ENCODE data around the gene WNT7B. TPM values are rescaled to one million over a fixed set of nuclear protein-coding genes. Genes with fewer than 3 reads are reported as not detected.

The WNT7B gene
- total RNA-seq, 2 experiments from 2014 or later = not detected

DNA sequence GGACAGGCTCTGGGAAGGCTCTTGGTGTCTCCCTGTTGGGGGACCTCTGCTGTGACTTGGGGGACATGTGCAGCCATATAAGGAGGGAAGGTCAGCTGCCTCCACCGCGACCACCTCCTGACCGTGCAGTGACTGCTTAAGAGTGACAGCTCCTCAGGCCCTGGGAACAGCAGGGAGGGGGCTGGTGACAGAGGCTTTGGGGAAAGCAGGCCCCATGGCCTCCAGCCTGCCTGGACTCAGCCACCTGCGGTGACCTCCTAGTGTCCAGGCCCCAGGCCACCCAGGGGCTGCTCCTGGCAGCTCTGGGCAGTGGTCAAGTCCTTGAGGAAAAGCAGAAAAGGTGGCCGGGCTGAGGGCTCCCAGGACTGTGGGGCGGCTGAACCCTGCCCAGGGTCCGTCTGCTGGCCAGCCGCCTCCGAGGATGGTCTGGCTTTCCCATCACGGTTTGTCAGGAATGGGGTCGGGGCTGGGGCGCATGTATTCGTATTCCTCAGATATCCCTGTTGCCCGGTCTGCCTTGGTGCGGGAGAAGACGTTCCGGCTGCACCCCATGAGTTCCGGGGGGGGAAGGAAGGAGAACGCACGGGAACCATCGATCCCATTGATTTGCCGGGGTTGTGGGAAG lies 96.8 kb downstream of the WNT7B start:
- POLR2A ChIA-PET = no interaction called here
- no peak overlapping the region for H3K27ac ChIP-seq (ENCODE audit: low read depth in 1 of 2, low read length in 2 of 2)
- Mint-ChIP-seq H3K27me3 (peaks cover 48% of the 10 kb centered on the region), H3K9me3 (no peaks in the 10 kb centered on the region), H3K4me3 (no peak overlapping the region), H3K36me3 (ENCODE audit: low read depth) (no peaks in the 10 kb centered on the region), H3K27ac (no peak overlapping the region), H3K4me1 (ENCODE audit: low read depth) (no peaks in the 10 kb centered on the region)
- intact Hi-C loops (cut with DNase I, micrococcal nuclease) = no loop called here
- peaks cover 41 to 46% of the 10 kb centered on the region in 2 experiments for H3K27me3 ChIP-seq (ENCODE audit: control insufficient read depth in 1 of 2, insufficient read depth in 2 of 2, low read length in 2 of 2)
- CTCF ChIA-PET = no interaction called here
- no peaks in the 10 kb centered on the region for H3K4me1 ChIP-seq (ENCODE audit: insufficient read depth, low read length)
- H3K9me3 ChIP-seq (ENCODE audit: control insufficient read depth in 1 of 2, insufficient read depth in 1 of 2, low read length in 2 of 2) = peaks cover 0 to 29% of the 10 kb centered on the region in 2 experiments
- TF ChIP-seq, protein P1, sequence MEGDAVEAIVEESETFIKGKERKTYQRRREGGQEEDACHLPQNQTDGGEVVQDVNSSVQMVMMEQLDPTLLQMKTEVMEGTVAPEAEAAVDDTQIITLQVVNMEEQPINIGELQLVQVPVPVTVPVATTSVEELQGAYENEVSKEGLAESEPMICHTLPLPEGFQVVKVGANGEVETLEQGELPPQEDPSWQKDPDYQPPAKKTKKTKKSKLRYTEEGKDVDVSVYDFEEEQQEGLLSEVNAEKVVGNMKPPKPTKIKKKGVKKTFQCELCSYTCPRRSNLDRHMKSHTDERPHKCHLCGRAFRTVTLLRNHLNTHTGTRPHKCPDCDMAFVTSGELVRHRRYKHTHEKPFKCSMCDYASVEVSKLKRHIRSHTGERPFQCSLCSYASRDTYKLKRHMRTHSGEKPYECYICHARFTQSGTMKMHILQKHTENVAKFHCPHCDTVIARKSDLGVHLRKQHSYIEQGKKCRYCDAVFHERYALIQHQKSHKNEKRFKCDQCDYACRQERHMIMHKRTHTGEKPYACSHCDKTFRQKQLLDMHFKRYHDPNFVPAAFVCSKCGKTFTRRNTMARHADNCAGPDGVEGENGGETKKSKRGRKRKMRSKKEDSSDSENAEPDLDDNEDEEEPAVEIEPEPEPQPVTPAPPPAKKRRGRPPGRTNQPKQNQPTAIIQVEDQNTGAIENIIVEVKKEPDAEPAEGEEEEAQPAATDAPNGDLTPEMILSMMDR (IDR thresholded peaks at IDR 0.05) = no peak
- no peak for ATAC-seq (ENCODE audit: poor library complexity)
- H3K36me3 ChIP-seq (ENCODE audit: insufficient read depth, low read length) = no peaks in the 10 kb centered on the region
- DNase-seq = no peak
- no peak overlapping the region for H3K4me3 ChIP-seq (ENCODE audit: low read length)

DNA sequence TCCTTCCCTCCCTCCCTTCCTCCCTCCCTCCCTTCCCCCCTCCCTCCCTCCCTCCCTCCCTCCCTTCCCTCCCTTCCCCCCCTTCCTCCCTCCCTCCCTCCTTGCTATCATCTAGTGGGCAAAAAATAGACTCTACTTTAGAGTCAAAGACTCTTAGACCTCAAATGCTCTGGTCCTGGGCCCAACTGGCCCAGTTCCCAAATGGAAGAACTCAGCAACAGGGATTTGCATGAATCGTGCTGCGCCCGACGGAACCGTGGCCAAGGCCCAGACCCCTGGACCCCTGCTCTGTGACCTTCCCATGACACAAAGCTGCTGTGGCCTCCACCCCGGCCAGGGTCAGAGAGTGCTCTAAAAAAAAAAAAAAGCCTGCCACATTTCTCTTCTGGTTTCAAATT lies 97.4 kb downstream of the WNT7B start:
- H3K27me3 Mint-ChIP-seq = peaks cover 51% of the 10 kb centered on the region

DNA sequence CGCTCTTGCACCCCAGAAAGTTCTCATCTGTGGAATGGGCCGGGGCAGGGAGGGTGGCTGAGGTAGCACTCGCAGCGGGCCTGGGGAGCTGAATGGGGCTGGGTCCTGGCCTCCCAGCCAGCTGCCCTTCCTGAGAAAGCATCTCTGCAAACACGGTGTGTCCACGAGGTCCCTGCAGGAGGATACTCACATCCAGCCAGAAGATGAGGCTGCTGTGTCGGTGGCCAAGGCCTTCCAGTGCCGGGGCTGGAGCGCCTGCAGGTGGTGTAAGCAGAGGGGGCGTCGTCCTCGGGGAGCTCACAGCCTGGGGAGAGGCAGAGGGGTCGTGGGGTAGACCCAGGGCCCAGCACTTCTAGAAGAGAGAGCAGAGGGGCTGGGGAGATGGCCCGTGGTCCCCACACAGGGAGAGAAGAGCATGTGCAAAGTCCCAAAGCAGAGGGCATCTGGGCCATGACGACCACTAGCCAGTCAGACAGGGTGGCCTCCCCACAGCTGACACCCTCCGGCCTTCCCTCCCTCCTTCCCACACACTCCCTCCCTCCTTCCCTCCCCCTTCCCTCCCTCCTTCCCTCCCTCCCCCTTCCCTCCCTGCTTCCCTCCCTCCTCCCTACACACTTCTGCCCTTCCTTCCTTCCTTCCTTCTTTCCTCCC lies 97.9 kb downstream of the WNT7B start:
- no peak overlapping the region for H3K4me3 Mint-ChIP-seq
- Histone ChIP-seq H3K4me1 (ENCODE audit: insufficient read depth, low read length) (no peaks in the 10 kb centered on the region), H3K36me3 (ENCODE audit: insufficient read depth, low read length) (no peaks in the 10 kb centered on the region), H3K4me3 (ENCODE audit: low read length) (no peak overlapping the region), H3K27ac (ENCODE audit: low read depth in 1 of 2, low read length in 2 of 2) (no peak overlapping the region), H3K9me3 (ENCODE audit: control insufficient read depth in 1 of 2, insufficient read depth in 1 of 2, low read length in 2 of 2) (peaks cover 0 to 29% of the 10 kb centered on the region in 2 experiments), H3K27me3 (ENCODE audit: control insufficient read depth in 1 of 2, insufficient read depth in 2 of 2, low read length in 2 of 2) (peaks cover 39 to 44% of the 10 kb centered on the region in 2 experiments)
- TF ChIP-seq, protein P1 (IDR thresholded peaks at IDR 0.05) = no peak
- H3K27me3 Mint-ChIP-seq = peaks cover 51% of the 10 kb centered on the region
- no peak for ATAC-seq (ENCODE audit: poor library complexity)
- no peak overlapping the region for H3K27ac Mint-ChIP-seq
- CTCF ChIA-PET = no interaction called here
- no peaks in the 10 kb centered on the region for H3K9me3 Mint-ChIP-seq
- intact Hi-C loops (cut with DNase I, micrococcal nuclease) = no loop called here
- H3K4me1 Mint-ChIP-seq (ENCODE audit: low read depth) = no peaks in the 10 kb centered on the region
- no peak for DNase-seq
- H3K36me3 Mint-ChIP-seq (ENCODE audit: low read depth) = no peaks in the 10 kb centered on the region
- POLR2A ChIA-PET = no interaction called here

More for the DNA sequence above, 97.4 kb downstream of the WNT7B start:
- Mint-ChIP-seq H3K27ac (no peak overlapping the region), H3K9me3 (no peaks in the 10 kb centered on the region), H3K4me1 (ENCODE audit: low read depth) (no peaks in the 10 kb centered on the region), H3K36me3 (ENCODE audit: low read depth) (no peaks in the 10 kb centered on the region), H3K4me3 (no peak overlapping the region)
- intact Hi-C loops (cut with DNase I, micrococcal nuclease) = no loop called here
- ChIA-PET POLR2A (no interaction called here), CTCF (no interaction called here)
- Histone ChIP-seq H3K4me1 (ENCODE audit: insufficient read depth, low read length) (no peaks in the 10 kb centered on the region), H3K27ac (ENCODE audit: low read depth in 1 of 2, low read length in 2 of 2) (no peak overlapping the region), H3K36me3 (ENCODE audit: insufficient read depth, low read length) (no peaks in the 10 kb centered on the region), H3K27me3 (ENCODE audit: control insufficient read depth in 1 of 2, insufficient read depth in 2 of 2, low read length in 2 of 2) (peaks cover 41 to 44% of the 10 kb centered on the region in 2 experiments), H3K9me3 (ENCODE audit: control insufficient read depth in 1 of 2, insufficient read depth in 1 of 2, low read length in 2 of 2) (peaks cover 0 to 29% of the 10 kb centered on the region in 2 experiments), H3K4me3 (ENCODE audit: low read length) (no peak overlapping the region)
- ATAC-seq (ENCODE audit: poor library complexity) (no peak), DNase-seq (no peak)
- TF ChIP-seq, protein P1 (IDR thresholded peaks at IDR 0.05) = no peak

Measured in CD4-positive, alpha-beta T cell (primary cell).